ENCODE measurements around the gene MRPL1. TPM values are rescaled to one million over a fixed set of nuclear protein-coding genes. Genes with fewer than 3 reads are reported as not detected.

The MRPL1 gene
- 10 to 100 TPM; 32.5 to 32.7 TPM for total RNA-seq
- 10 to 100 TPM; 39.1 to 44.7 TPM for polyA plus RNA-seq (ENCODE audit: insufficient read length in 2 of 2)
- long read RNA-seq, donor 1, transcript MRPL1-201 (9 exons, 1,490 nt), result major isoform, 17 of 34 reads
- long read RNA-seq, donor 1, partial matches to known transcripts, result 17 of 34 reads
- long read RNA-seq, donor 1, other reads (novel, unspliced or antisense), result 0 of 34 reads
- long read RNA-seq, donor 2, transcript MRPL1-201 (9 exons, 1,490 nt), result major isoform, 5 of 5 reads
- long read RNA-seq, donor 2, partial matches to known transcripts, result 0 of 5 reads
- long read RNA-seq, donor 2, other reads (novel, unspliced or antisense), result 0 of 5 reads
- long read RNA-seq, donor 3, partial matches to known transcripts, result 0 of 4 reads
- long read RNA-seq, donor 3, other reads (novel, unspliced or antisense), result 0 of 4 reads
- long read RNA-seq, donor 4, transcript MRPL1-201 (9 exons, 1,490 nt), result major isoform, 30 of 35 reads
- long read RNA-seq, donor 4, partial matches to known transcripts, result 5 of 35 reads
- long read RNA-seq, donor 4, other reads (novel, unspliced or antisense), result 0 of 35 reads

GRCh38 chr4:77862478-77863216, at the start of gene MRPL1:
Gene MRPL1 (plus strand): TSS chr4:77862830. CDS start chr4:77862849, 19 bp downstream.
- DNase-seq (ENCODE audit: low read depth in 4 of 6, low spot score in 6 of 6), result peak; percentile 88 to 99 (median 91)
- Histone ChIP-seq H3K9me3 (ENCODE audit: control insufficient read depth, insufficient read depth, low read length) (no peaks in the 10 kb centered on the region), H3K4me1 (ENCODE audit: control insufficient read depth, insufficient read depth, low read length) (peaks cover 4% of the 10 kb centered on the region), H3K27me3 (ENCODE audit: control insufficient read depth, insufficient read depth, low read length) (no peaks in the 10 kb centered on the region), H3K27ac (ENCODE audit: low read depth, low read length) (peak within 1 kb of the TSS; percentile 93), H3K36me3 (ENCODE audit: control insufficient read depth, insufficient read depth, low read length) (no peaks in the 10 kb centered on the region), H3K4me3 (ENCODE audit: low read depth, low read length) (peak within 1 kb of the TSS; percentile 72)
- WGBS (ENCODE audit: insufficient coverage), result 0% methylated on average over 31 of the region's 33 CpGs

GRCh38 chr4:77815636-77816035, 47.0 kb upstream of the MRPL1 start:
- Histone ChIP-seq H3K4me1 (ENCODE audit: control insufficient read depth, insufficient read depth, low read length) (no peaks in the 10 kb centered on the region), H3K36me3 (ENCODE audit: control insufficient read depth, insufficient read depth, low read length) (no peaks in the 10 kb centered on the region), H3K27ac (ENCODE audit: low read depth, low read length) (no peak overlapping the region), H3K27me3 (ENCODE audit: control insufficient read depth, insufficient read depth, low read length) (no peaks in the 10 kb centered on the region), H3K9me3 (ENCODE audit: control insufficient read depth, insufficient read depth, low read length) (no peaks in the 10 kb centered on the region), H3K4me3 (ENCODE audit: low read depth, low read length) (no peak overlapping the region)
- no peak for DNase-seq (ENCODE audit: low read depth in 4 of 6, low spot score in 6 of 6)

- Histone ChIP-seq H3K9me3 (ENCODE audit: control insufficient read depth, insufficient read depth, low read length) (no peaks in the 10 kb centered on the region), H3K4me1 (ENCODE audit: control insufficient read depth, insufficient read depth, low read length) (no peaks in the 10 kb centered on the region), H3K4me3 (ENCODE audit: low read depth, low read length) (no peak overlapping the region), H3K27me3 (ENCODE audit: control insufficient read depth, insufficient read depth, low read length) (no peaks in the 10 kb centered on the region), H3K27ac (ENCODE audit: low read depth, low read length) (no peak overlapping the region), H3K36me3 (ENCODE audit: control insufficient read depth, insufficient read depth, low read length) (no peaks in the 10 kb centered on the region)
- 88% methylated on average over 1 of the region's 2 CpGs for WGBS (ENCODE audit: insufficient coverage)
- no peak for DNase-seq (ENCODE audit: low read depth in 4 of 6, low spot score in 6 of 6)
These were observed 46.1 kb upstream of the MRPL1 start for GRCh38 chr4:77816546-77816945.

GRCh38 chr4:77817304-77818072, 45.1 kb upstream of the MRPL1 start:
- Histone ChIP-seq H3K4me3 (ENCODE audit: low read depth, low read length) (peak overlapping the region; percentile 83), H3K36me3 (ENCODE audit: control insufficient read depth, insufficient read depth, low read length) (no peaks in the 10 kb centered on the region), H3K4me1 (ENCODE audit: control insufficient read depth, insufficient read depth, low read length) (no peaks in the 10 kb centered on the region), H3K9me3 (ENCODE audit: control insufficient read depth, insufficient read depth, low read length) (no peaks in the 10 kb centered on the region), H3K27ac (ENCODE audit: low read depth, low read length) (peak overlapping the region; percentile 98), H3K27me3 (ENCODE audit: control insufficient read depth, insufficient read depth, low read length) (no peaks in the 10 kb centered on the region)
- DNase-seq (ENCODE audit: low read depth in 4 of 6, low spot score in 6 of 6), result peak in 1 of 6 donors; percentile 29
- WGBS (ENCODE audit: insufficient coverage), result no CpG with 5 or more reads among the region's 8 CpGs

- Histone ChIP-seq H3K9me3 (ENCODE audit: control insufficient read depth, insufficient read depth, low read length) (no peaks in the 10 kb centered on the region), H3K4me1 (ENCODE audit: control insufficient read depth, insufficient read depth, low read length) (no peaks in the 10 kb centered on the region), H3K27ac (ENCODE audit: low read depth, low read length) (peak overlapping the region; percentile 98), H3K4me3 (ENCODE audit: low read depth, low read length) (peak overlapping the region; percentile 83), H3K27me3 (ENCODE audit: control insufficient read depth, insufficient read depth, low read length) (no peaks in the 10 kb centered on the region), H3K36me3 (ENCODE audit: control insufficient read depth, insufficient read depth, low read length) (no peaks in the 10 kb centered on the region)
- DNase-seq (ENCODE audit: low read depth in 4 of 6, low spot score in 6 of 6), result peak in 5 of 6 donors; percentile 55 to 93 (median 67)
- 0% methylated on average over 11 of the region's 13 CpGs for WGBS (ENCODE audit: insufficient coverage)
These were observed 44.5 kb upstream of the MRPL1 start for GRCh38 chr4:77818073-77818601.

- H3K9me3 ChIP-seq (ENCODE audit: control insufficient read depth, insufficient read depth, low read length), result no peaks in the 10 kb centered on the region
- WGBS (ENCODE audit: insufficient coverage), result under 1% methylated on average over 88 of the region's 89 CpGs
- no peaks in the 10 kb centered on the region for H3K4me1 ChIP-seq (ENCODE audit: control insufficient read depth, insufficient read depth, low read length)
- H3K4me3 ChIP-seq (ENCODE audit: low read depth, low read length), result peak within 1 kb of the TSS; percentile 86
- H3K36me3 ChIP-seq (ENCODE audit: control insufficient read depth, insufficient read depth, low read length), result no peaks in the 10 kb centered on the region
- H3K27ac ChIP-seq (ENCODE audit: low read depth, low read length), result peak within 1 kb of the TSS; percentile 98
- peak in 4 of 6 donors; percentile 63 to 92 (median 77) for DNase-seq (ENCODE audit: low read depth in 4 of 6, low spot score in 6 of 6)
- no peaks in the 10 kb centered on the region for H3K27me3 ChIP-seq (ENCODE audit: control insufficient read depth, insufficient read depth, low read length)
These were observed 43.8 kb upstream of the MRPL1 start, which contains the start of gene CNOT6L for GRCh38 chr4:77818602-77819403. Gene CNOT6L (minus strand): TSS chr4:77819368. CDS start chr4:77819308, 60 bp downstream.

GRCh38 chr4:77819404-77819842, 43.2 kb upstream of the MRPL1 start:
- peak overlapping the region; percentile 98 for H3K27ac ChIP-seq (ENCODE audit: low read depth, low read length)
- H3K36me3 ChIP-seq (ENCODE audit: control insufficient read depth, insufficient read depth, low read length), result no peaks in the 10 kb centered on the region
- under 1% methylated on average over 64 of the region's 66 CpGs for WGBS (ENCODE audit: insufficient coverage)
- peak overlapping the region; percentile 86 for H3K4me3 ChIP-seq (ENCODE audit: low read depth, low read length)
- H3K27me3 ChIP-seq (ENCODE audit: control insufficient read depth, insufficient read depth, low read length), result no peaks in the 10 kb centered on the region
- DNase-seq (ENCODE audit: low read depth in 4 of 6, low spot score in 6 of 6), result no peak
- no peaks in the 10 kb centered on the region for H3K9me3 ChIP-seq (ENCODE audit: control insufficient read depth, insufficient read depth, low read length)
- no peaks in the 10 kb centered on the region for H3K4me1 ChIP-seq (ENCODE audit: control insufficient read depth, insufficient read depth, low read length)

- DNase-seq (ENCODE audit: low read depth in 4 of 6, low spot score in 6 of 6), result peak; percentile 81 to 97 (median 88)
- Histone ChIP-seq H3K27me3 (ENCODE audit: control insufficient read depth, insufficient read depth, low read length) (no peaks in the 10 kb centered on the region), H3K4me3 (ENCODE audit: low read depth, low read length) (peak overlapping the region; percentile 86), H3K27ac (ENCODE audit: low read depth, low read length) (peak overlapping the region; percentile 97), H3K36me3 (ENCODE audit: control insufficient read depth, insufficient read depth, low read length) (no peaks in the 10 kb centered on the region), H3K9me3 (ENCODE audit: control insufficient read depth, insufficient read depth, low read length) (no peaks in the 10 kb centered on the region), H3K4me1 (ENCODE audit: control insufficient read depth, insufficient read depth, low read length) (no peaks in the 10 kb centered on the region)
- under 1% methylated on average over 56 of the region's 81 CpGs for WGBS (ENCODE audit: insufficient coverage)
These were observed 42.6 kb upstream of the MRPL1 start for GRCh38 chr4:77819843-77820648.
